Measurements from ENCODE around the gene PTGFR. TPM values are rescaled to one million over a fixed set of nuclear protein-coding genes. Genes with fewer than 3 reads are reported as not detected.

PTGFR gene
- polyA plus RNA-seq, 3 donors: 0.43 to 0.88 TPM; not detected in 1

DNA sequence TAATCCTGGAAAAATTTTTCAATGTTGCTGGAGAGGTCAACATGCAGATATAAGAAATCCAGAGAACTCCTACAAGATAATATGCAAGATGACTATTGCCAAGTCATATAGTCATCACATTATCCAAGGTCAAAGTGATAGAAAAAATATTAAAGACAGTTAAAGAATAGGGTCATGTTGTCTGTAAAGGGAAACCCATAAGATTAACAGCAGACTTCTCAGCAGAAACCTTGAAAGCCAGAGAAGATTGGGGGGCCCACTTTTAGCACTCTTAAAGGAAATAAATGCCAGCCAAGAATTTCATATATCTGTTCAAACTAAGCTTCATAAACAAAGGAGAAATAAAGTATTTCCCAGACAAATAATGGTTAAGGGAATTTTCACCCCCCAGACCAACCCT lies 64.1 kb downstream of the PTGFR start:
- no peaks in the 10 kb centered on the region for H4K20me1 ChIP-seq (ENCODE audit: insufficient read depth, low read length)
- no peak for DNase-seq
- H3K27me3 Mint-ChIP-seq (ENCODE audit: low read depth in 3 of 3): peaks cover 0 to 5% (median 0%) of the 10 kb centered on the region in 3 donors
- H2AFZ ChIP-seq (ENCODE audit: insufficient read depth, low read depth, low read length, poor library complexity, severe bottlenecking): no peak overlapping the region
- H3K27me3 ChIP-seq (ENCODE audit: control insufficient read depth in 2 of 2, insufficient read depth in 2 of 2, low read length in 2 of 2): no peaks in the 10 kb centered on the region
- H3K9me3 ChIP-seq (replicated peaks in 1 of 2; ENCODE audit: control insufficient read depth in 1 of 2, insufficient read depth in 1 of 2, low read length in 2 of 2): peaks cover 24 to 44% of the 10 kb centered on the region in 2 donors
- H3K9me3 Mint-ChIP-seq: peaks cover 21 to 45% (median 26%) of the 10 kb centered on the region in 7 donors
- no peak overlapping the region for H3K4me3 ChIP-seq (replicated peaks in 1 of 3; ENCODE audit: low read depth in 2 of 3, low read length in 3 of 3)
- H3K36me3 ChIP-seq (replicated peaks in 1 of 2; ENCODE audit: control insufficient read depth in 1 of 2, insufficient read depth in 2 of 2, low read length in 2 of 2): no peaks in the 10 kb centered on the region
- no peaks in the 10 kb centered on the region for H3K36me3 Mint-ChIP-seq
- H3K4me3 Mint-ChIP-seq: no peak overlapping the region
- no peak overlapping the region for H3K27ac ChIP-seq (ENCODE audit: low read depth in 1 of 2, low read length in 2 of 2)
- no peaks in the 10 kb centered on the region for H3K4me1 ChIP-seq (ENCODE audit: control insufficient read depth in 1 of 2, insufficient read depth in 2 of 2, low read length in 2 of 2)
- TF ChIP-seq, protein P1, sequence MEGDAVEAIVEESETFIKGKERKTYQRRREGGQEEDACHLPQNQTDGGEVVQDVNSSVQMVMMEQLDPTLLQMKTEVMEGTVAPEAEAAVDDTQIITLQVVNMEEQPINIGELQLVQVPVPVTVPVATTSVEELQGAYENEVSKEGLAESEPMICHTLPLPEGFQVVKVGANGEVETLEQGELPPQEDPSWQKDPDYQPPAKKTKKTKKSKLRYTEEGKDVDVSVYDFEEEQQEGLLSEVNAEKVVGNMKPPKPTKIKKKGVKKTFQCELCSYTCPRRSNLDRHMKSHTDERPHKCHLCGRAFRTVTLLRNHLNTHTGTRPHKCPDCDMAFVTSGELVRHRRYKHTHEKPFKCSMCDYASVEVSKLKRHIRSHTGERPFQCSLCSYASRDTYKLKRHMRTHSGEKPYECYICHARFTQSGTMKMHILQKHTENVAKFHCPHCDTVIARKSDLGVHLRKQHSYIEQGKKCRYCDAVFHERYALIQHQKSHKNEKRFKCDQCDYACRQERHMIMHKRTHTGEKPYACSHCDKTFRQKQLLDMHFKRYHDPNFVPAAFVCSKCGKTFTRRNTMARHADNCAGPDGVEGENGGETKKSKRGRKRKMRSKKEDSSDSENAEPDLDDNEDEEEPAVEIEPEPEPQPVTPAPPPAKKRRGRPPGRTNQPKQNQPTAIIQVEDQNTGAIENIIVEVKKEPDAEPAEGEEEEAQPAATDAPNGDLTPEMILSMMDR (IDR thresholded peaks at IDR 0.05): no peak
- no peak overlapping the region for H3K4me2 ChIP-seq (replicated peaks; ENCODE audit: extremely low read depth, low read length, poor library complexity, severe bottlenecking)
- H3K9ac ChIP-seq (ENCODE audit: insufficient read depth, low read length, poor library complexity, severe bottlenecking): no peak overlapping the region
- no peak overlapping the region for H3K27ac Mint-ChIP-seq
- no peaks in the 10 kb centered on the region for H3K4me1 Mint-ChIP-seq
- intact Hi-C loops (cut with micrococcal nuclease): no loop called here
- no peaks in the 10 kb centered on the region for H3K79me2 ChIP-seq (ENCODE audit: insufficient read depth, low read length)

DNA sequence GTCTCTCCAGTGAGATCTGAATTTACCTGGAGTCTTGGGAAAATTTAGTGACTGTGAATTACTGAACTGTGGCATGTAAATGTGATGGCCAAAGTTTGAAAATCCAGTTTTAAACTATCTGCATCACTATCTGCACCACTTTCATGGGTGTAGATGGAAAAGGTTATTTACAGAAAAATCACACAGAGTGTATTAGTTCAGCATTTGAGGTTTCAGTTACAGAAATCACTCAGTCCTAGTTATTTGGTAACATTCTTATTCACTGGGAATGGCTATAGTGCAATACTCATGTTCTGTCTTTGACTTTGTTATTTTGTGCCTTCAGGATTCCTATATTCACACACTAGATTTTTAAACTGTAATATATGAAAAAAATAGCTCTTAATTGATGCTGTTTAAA lies 68.9 kb downstream of the PTGFR start:
- Mint-ChIP-seq H3K27ac (no peak overlapping the region), H3K4me3 (no peak overlapping the region), H3K9me3 (peaks cover 0 to 17% (median 8%) of the 10 kb centered on the region in 7 donors), H3K27me3 (ENCODE audit: low read depth in 3 of 3) (peaks cover 0 to 2% (median 0%) of the 10 kb centered on the region in 3 donors), H3K4me1 (no peaks in the 10 kb centered on the region), H3K36me3 (no peaks in the 10 kb centered on the region)
- TF ChIP-seq, protein P1 (IDR thresholded peaks at IDR 0.05): no peak
- Histone ChIP-seq H2AFZ (ENCODE audit: insufficient read depth, low read depth, low read length, poor library complexity, severe bottlenecking) (no peak overlapping the region), H3K79me2 (ENCODE audit: insufficient read depth, low read length) (no peaks in the 10 kb centered on the region), H3K9ac (ENCODE audit: insufficient read depth, low read length, poor library complexity, severe bottlenecking) (no peak overlapping the region), H3K27me3 (ENCODE audit: control insufficient read depth in 2 of 2, insufficient read depth in 2 of 2, low read length in 2 of 2) (no peaks in the 10 kb centered on the region), H4K20me1 (ENCODE audit: insufficient read depth, low read length) (no peaks in the 10 kb centered on the region), H3K36me3 (replicated peaks in 1 of 2; ENCODE audit: control insufficient read depth in 1 of 2, insufficient read depth in 2 of 2, low read length in 2 of 2) (no peaks in the 10 kb centered on the region), H3K4me1 (ENCODE audit: control insufficient read depth in 1 of 2, insufficient read depth in 2 of 2, low read length in 2 of 2) (peaks cover 0 to 5% of the 10 kb centered on the region in 2 donors), H3K4me3 (replicated peaks in 1 of 3; ENCODE audit: low read depth in 2 of 3, low read length in 3 of 3) (no peak overlapping the region), H3K27ac (ENCODE audit: low read depth in 1 of 2, low read length in 2 of 2) (no peak overlapping the region), H3K9me3 (replicated peaks in 1 of 2; ENCODE audit: control insufficient read depth in 1 of 2, insufficient read depth in 1 of 2, low read length in 2 of 2) (peaks cover 0 to 4% of the 10 kb centered on the region in 2 donors), H3K4me2 (replicated peaks; ENCODE audit: extremely low read depth, low read length, poor library complexity, severe bottlenecking) (no peak overlapping the region)
- intact Hi-C loops (cut with micrococcal nuclease): no loop called here
- no peak for DNase-seq

All from CD14-positive monocyte (primary cell).